Endodermal cell (in vitro differentiated cells): ENCODE results near the gene IMP4. TPM values are rescaled to one million over a fixed set of nuclear protein-coding genes. Genes with fewer than 3 reads are reported as not detected.

ENCODE experiments used
- DNase-seq: peaks from one replicate; pipeline ENCODE4 v3.0.0-alpha.2; 2017
- H3K27ac ChIP-seq: 2 replicates; pipeline ENCODE4 v1.5.1; 2013; ENCODE audit warnings: mild to moderate bottlenecking, low read depth, low read length, moderate library complexity
- H3K27me3 ChIP-seq: 2 replicates; pipeline ENCODE4 v1.6.1; 2013; ENCODE audit warnings: mild to moderate bottlenecking, low read length, moderate library complexity; ENCODE audit not compliant: insufficient read depth, control insufficient read depth, poor library complexity, severe bottlenecking
- H3K36me3 ChIP-seq: 2 replicates; pipeline ENCODE4 v1.7.0; 2013; ENCODE audit warnings: mild to moderate bottlenecking, low read length, moderate library complexity; ENCODE audit not compliant: control insufficient read depth, insufficient read depth
- H3K4me1 ChIP-seq: one replicate; pipeline ENCODE4 v1.7.0; 2013; ENCODE audit warnings: low read length; ENCODE audit not compliant: control insufficient read depth, insufficient read depth
- H3K4me3 ChIP-seq: 2 replicates; pipeline ENCODE4 v1.5.1; 2013; ENCODE audit warnings: mild to moderate bottlenecking, low read length, moderate library complexity
- H3K9ac ChIP-seq: 2 replicates; pipeline ENCODE4 v1.6.1; 2013; ENCODE audit warnings: mild to moderate bottlenecking, low read length, moderate library complexity; ENCODE audit not compliant: poor library complexity, severe bottlenecking; ENCODE audit errors: extremely low read depth
- H3K9me3 ChIP-seq: 2 replicates; pipeline ENCODE4 v1.6.1; 2013; ENCODE audit warnings: mild to moderate bottlenecking, low read length, moderate library complexity; ENCODE audit not compliant: control insufficient read depth
- H3K27ac Mint-ChIP-seq: 2 replicates; pipeline ENCODE4 v1.8.0; 2020; ENCODE audit warnings: mixed read lengths
- H3K27me3 Mint-ChIP-seq: 2 replicates; pipeline ENCODE4 v1.8.0; 2021; ENCODE audit warnings: mild to moderate bottlenecking, mixed read lengths; ENCODE audit not compliant: insufficient read depth
- H3K36me3 Mint-ChIP-seq: 2 replicates; pipeline ENCODE4 v1.8.0; 2020; ENCODE audit warnings: low read depth, mixed read lengths
- H3K4me1 Mint-ChIP-seq: 2 replicates; pipeline ENCODE4 v1.8.0; 2020; ENCODE audit warnings: mixed read lengths
- H3K4me3 Mint-ChIP-seq: 2 replicates; pipeline ENCODE4 v1.8.0; 2020; ENCODE audit warnings: mild to moderate bottlenecking, moderate library complexity, mixed read lengths
- H3K9me3 Mint-ChIP-seq: 2 replicates; pipeline ENCODE4 v1.8.0; 2020; ENCODE audit warnings: mild to moderate bottlenecking, mixed read lengths
- CTCF ChIP-seq: fragments of 200-600 bp; sonication (generic); conservative IDR thresholded peaks from 2 replicates; pipeline ENCODE4 v1.5.0; 2021; ENCODE audit warnings: antibody characterized with exemption, mild to moderate bottlenecking
- WGBS, 2 experiments: methylation state at CpG; one replicate each; pipeline versions ENCODE4 v1.1.5 to v1.1.7; 2013; ENCODE audit warnings: missing lambda C conversion rate in 2 of 2, mixed read lengths in 1 of 2; ENCODE audit not compliant: insufficient coverage in 1 of 2, insufficient read length in 1 of 2; 5-methylcytosine and 5-hydroxymethylcytosine counted together
- total RNA-seq, 2 donors: library from RNA; stranded (reverse); fragmentation: NEBNext Ultra II Directional in 1 of 2; extraction: Animal tissue kit (Norgen Biotek cat#: 25700) in 1 of 2; gene quantifications; 2 replicates in 1 of 2; 3 replicates in 1 of 2; pipeline ENCODE4 v1.2.1, GENCODE V29; 2021

The IMP4 gene
- total RNA-seq, 2 donors from 2014 or later = 47.1 to 55.1 TPM

DNA sequence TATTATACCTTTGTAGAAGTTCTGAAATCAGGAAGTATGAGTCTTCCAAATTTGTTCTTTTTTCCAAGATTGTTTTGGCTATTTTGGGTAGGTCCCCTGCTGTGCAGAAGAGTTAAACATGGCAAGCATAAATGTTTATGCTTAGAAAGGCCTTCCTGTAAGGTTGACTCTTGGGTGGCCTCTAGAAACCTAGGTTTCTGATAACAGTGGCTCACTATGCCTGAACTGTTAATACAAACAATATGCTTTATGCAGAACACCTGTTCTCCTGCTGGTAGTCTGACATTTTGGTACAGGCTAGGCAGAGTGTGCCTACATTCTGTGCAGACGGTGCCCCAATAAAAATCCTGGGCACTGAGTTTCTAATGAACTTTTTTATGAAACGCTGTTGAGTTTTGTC is 23.3 kb downstream of the IMP4 start:
- H3K4me3 Mint-ChIP-seq = no peak overlapping the region
- no peaks in the 10 kb centered on the region for H3K9me3 Mint-ChIP-seq

DNA sequence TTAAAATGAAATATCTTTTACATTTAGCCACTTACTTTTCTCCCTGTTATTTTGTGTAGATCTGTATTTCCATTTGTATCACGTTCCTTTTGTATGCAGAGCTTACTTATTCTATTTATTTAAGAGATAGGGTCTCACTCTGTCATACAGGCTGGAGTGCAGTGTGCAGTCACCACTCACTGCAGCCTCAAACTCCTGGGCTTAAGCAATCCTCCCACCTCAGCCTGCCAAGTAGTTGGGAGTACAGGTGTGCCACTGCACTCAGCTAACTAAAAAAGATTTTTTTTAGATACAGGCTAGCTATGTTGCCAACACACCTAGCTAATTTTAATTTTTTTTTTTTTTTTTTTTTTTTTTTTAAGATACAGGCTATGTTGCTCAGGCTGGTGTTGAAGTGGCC is 24.0 kb downstream of the IMP4 start:
- Mint-ChIP-seq H3K27ac (no peak overlapping the region), H3K27me3 (peaks cover 5% of the 10 kb centered on the region), H3K4me1 (peaks cover under 1% of the 10 kb centered on the region), H3K36me3 (peaks cover 8% of the 10 kb centered on the region), H3K4me3 (no peak overlapping the region), H3K9me3 (no peaks in the 10 kb centered on the region)
- Histone ChIP-seq H3K4me1 (no peaks in the 10 kb centered on the region), H3K27ac (no peak overlapping the region), H3K9ac (no peak overlapping the region), H3K9me3 (no peaks in the 10 kb centered on the region), H3K4me3 (no peak overlapping the region), H3K27me3 (no peaks in the 10 kb centered on the region), H3K36me3 (no peaks in the 10 kb centered on the region)
- no peak for DNase-seq
- TF ChIP-seq CTCF = no peak
- WGBS, 2 experiments = 100% methylated on average over 1 of the region's 1 CpG; no CpG with 5 or more reads in 1 of the 2 experiments

More for the DNA sequence above, 23.3 kb downstream of the IMP4 start:
- H3K9ac ChIP-seq = no peak overlapping the region
- H3K36me3 ChIP-seq = no peaks in the 10 kb centered on the region
- DNase-seq = no peak
- Mint-ChIP-seq H3K4me1 (no peaks in the 10 kb centered on the region), H3K27me3 (peaks cover 6% of the 10 kb centered on the region), H3K27ac (no peak overlapping the region), H3K36me3 (peaks cover 4% of the 10 kb centered on the region)
- H3K9me3 ChIP-seq = no peaks in the 10 kb centered on the region
- no peak for TF ChIP-seq CTCF
- no peaks in the 10 kb centered on the region for H3K27me3 ChIP-seq
- H3K27ac ChIP-seq = no peak overlapping the region
- WGBS, 2 experiments = 73 to 94% methylated on average over 2 of the region's 2 CpGs
- H3K4me3 ChIP-seq = no peak overlapping the region
- H3K4me1 ChIP-seq = no peaks in the 10 kb centered on the region

DNA sequence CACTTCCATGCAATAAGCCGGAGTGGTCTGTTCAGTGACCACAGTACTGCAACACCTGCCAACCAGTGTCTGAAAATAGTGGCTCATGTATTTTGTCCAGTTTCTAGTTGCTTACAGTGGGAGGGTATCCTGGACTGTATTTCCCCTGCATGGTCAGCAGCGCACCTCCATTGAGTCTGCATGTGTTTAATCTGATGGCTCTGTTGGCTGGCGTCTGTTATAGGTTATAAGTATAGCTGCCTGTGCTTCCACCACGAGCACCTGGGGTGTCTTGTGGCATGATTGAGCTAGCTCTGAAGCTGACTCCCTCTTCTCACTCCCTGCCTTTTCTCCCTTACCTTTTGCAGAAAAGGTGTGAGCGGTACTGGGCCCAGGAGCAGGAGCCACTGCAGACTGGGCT is 26.1 kb downstream of the IMP4 start:
- Histone ChIP-seq H3K9me3 (no peaks in the 10 kb centered on the region), H3K36me3 (no peaks in the 10 kb centered on the region), H3K27ac (no peak overlapping the region), H3K27me3 (no peaks in the 10 kb centered on the region), H3K4me1 (peaks cover 4% of the 10 kb centered on the region), H3K9ac (no peak overlapping the region), H3K4me3 (no peak overlapping the region)
- no peak overlapping the region for H3K4me3 Mint-ChIP-seq
- no peak for DNase-seq
- H3K36me3 Mint-ChIP-seq = peaks cover 8% of the 10 kb centered on the region
- H3K27ac Mint-ChIP-seq = no peak overlapping the region
- no peaks in the 10 kb centered on the region for H3K9me3 Mint-ChIP-seq
- WGBS, 2 experiments = 88 to 100% methylated on average over 1 to 5 of the region's 5 CpGs
- peaks cover 3% of the 10 kb centered on the region for H3K27me3 Mint-ChIP-seq
- H3K4me1 Mint-ChIP-seq = peaks cover 10% of the 10 kb centered on the region
- TF ChIP-seq CTCF = no peak
